Endothelial cell (in vitro differentiated cells): Measurements from ENCODE around the gene MASP1. TPM values are rescaled to one million over a fixed set of nuclear protein-coding genes. Genes with fewer than 3 reads are reported as not detected.

Source experiments
- DNase-seq: peaks from one replicate; pipeline ENCODE4 v3.0.0; 2021; ENCODE audit warnings: low spot score
- H3K27ac Mint-ChIP-seq: one replicate; pipeline ENCODE4 v1.8.0; 2021; ENCODE audit warnings: mixed read lengths, inconsistent platforms; ENCODE audit not compliant: unreplicated experiment
- H3K27me3 Mint-ChIP-seq: one replicate; pipeline ENCODE4 v1.8.0; 2021; ENCODE audit warnings: mild to moderate bottlenecking, moderate library complexity, mixed read lengths, inconsistent platforms; ENCODE audit not compliant: unreplicated experiment
- H3K36me3 Mint-ChIP-seq: one replicate; pipeline ENCODE4 v1.8.0; 2021; ENCODE audit warnings: mild to moderate bottlenecking, low read depth, mixed read lengths, inconsistent platforms; ENCODE audit not compliant: unreplicated experiment
- H3K4me1 Mint-ChIP-seq: one replicate; pipeline ENCODE4 v1.8.0; 2021; ENCODE audit warnings: mild to moderate bottlenecking, mixed read lengths, inconsistent platforms; ENCODE audit not compliant: unreplicated experiment
- H3K4me3 Mint-ChIP-seq: one replicate; pipeline ENCODE4 v1.8.0; 2021; ENCODE audit warnings: mild to moderate bottlenecking, mixed read lengths, inconsistent platforms; ENCODE audit not compliant: unreplicated experiment
- H3K9me3 Mint-ChIP-seq: one replicate; pipeline ENCODE4 v1.8.0; 2021; ENCODE audit warnings: mixed read lengths, inconsistent platforms; ENCODE audit not compliant: unreplicated experiment
- CTCF ChIP-seq: fragments of 200-600 bp; sonication (generic); IDR thresholded peaks from one replicate; pipeline ENCODE4 v1.5.0; 2021; ENCODE audit warnings: antibody characterized with exemption; ENCODE audit not compliant: unreplicated experiment
- total RNA-seq: library from RNA; stranded (reverse); fragmentation: NEBNext Ultra II Directional; extraction: Animal tissue kit (Norgen Biotek cat#: 25700); gene quantifications from one replicate; pipeline ENCODE4 v1.2.1, GENCODE V29; 2021; ENCODE audit not compliant: unreplicated experiment

Gene MASP1
- total RNA-seq, 1 donor from 2014 or later: 0.56 TPM

DNA sequence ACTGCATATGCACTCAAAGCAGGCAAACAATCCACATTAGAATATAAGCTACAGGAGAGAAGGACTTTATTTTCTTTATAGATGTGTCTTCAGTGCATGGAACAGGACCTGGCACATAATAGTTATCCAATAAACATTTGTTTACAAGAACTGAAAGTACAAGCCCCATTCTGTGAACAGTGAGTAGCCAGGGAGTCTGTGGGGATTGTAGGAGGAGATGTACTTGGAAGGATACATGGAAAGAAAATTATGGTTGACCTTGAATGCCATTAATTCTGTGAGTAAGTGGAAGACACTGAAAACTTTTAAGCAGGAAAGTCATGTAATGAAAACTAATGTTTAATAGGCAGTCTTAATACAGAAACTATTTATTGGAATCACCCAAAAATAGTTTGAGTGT, 28.3 kb downstream of the MASP1 start:
- Mint-ChIP-seq H3K27me3 (no peaks in the 10 kb centered on the region), H3K36me3 (no peaks in the 10 kb centered on the region), H3K4me3 (no peak overlapping the region), H3K4me1 (peaks cover 11% of the 10 kb centered on the region), H3K9me3 (no peaks in the 10 kb centered on the region), H3K27ac (no peak overlapping the region)
- no peak for TF ChIP-seq CTCF
- no peak for DNase-seq

DNA sequence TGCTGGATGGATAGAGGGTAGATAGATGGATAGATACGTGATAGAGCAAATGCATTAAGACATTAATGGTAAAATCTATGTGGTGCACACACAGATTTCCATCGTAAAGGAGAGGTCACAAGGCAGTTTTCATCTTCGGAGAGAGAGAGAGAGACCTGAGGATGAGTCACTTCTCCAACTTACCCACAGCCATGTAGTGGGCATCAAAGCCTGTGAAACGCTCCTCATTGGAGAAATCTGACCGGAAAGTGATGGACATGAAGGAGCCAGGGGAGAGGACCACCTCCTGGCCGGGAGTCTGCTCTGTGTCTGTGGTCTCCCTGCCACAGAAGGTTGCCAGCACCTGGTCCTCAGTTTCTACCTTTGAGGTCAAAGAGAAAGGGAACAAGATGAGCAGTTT, 29.2 kb downstream of the MASP1 start:
- TF ChIP-seq CTCF: no peak
- H3K27ac Mint-ChIP-seq: no peak overlapping the region
- no peaks in the 10 kb centered on the region for H3K36me3 Mint-ChIP-seq
- no peak for DNase-seq
- H3K9me3 Mint-ChIP-seq: no peaks in the 10 kb centered on the region
- no peak overlapping the region for H3K4me3 Mint-ChIP-seq
- H3K4me1 Mint-ChIP-seq: peaks cover 11% of the 10 kb centered on the region
- no peaks in the 10 kb centered on the region for H3K27me3 Mint-ChIP-seq

DNA sequence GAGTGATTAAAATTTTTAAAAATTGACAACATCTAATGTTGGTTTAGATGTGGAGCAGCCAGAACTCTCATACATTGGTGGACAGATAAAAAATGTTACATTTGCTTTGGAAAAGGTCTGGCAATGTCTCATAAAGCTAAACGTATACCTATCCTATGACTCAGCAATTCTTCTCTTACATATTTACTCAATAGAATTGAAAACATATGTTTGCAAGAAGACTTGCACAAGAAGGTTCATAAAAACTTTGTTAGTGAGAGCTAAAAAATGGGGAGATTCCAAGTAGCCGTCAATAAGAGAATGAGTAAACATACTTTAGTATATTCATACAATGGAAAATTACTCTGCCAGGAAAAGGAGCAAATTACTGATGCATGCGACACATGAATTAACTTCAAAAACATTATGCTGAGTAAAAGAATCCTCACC, 30.0 kb downstream of the MASP1 start:
- TF ChIP-seq CTCF: no peak
- H3K9me3 Mint-ChIP-seq: no peaks in the 10 kb centered on the region
- no peak for DNase-seq
- H3K4me3 Mint-ChIP-seq: no peak overlapping the region
- H3K27ac Mint-ChIP-seq: no peak overlapping the region
- no peaks in the 10 kb centered on the region for H3K36me3 Mint-ChIP-seq
- no peaks in the 10 kb centered on the region for H3K27me3 Mint-ChIP-seq
- H3K4me1 Mint-ChIP-seq: peaks cover 11% of the 10 kb centered on the region

GRCh38 chr3:187259171-187259570, 32.4 kb downstream of the MASP1 start:
- H3K27ac Mint-ChIP-seq: no peak overlapping the region
- H3K9me3 Mint-ChIP-seq: no peaks in the 10 kb centered on the region
- H3K4me1 Mint-ChIP-seq: no peaks in the 10 kb centered on the region
- no peaks in the 10 kb centered on the region for H3K36me3 Mint-ChIP-seq
- DNase-seq: no peak
- H3K27me3 Mint-ChIP-seq: peaks cover 2% of the 10 kb centered on the region
- H3K4me3 Mint-ChIP-seq: no peak overlapping the region
- TF ChIP-seq CTCF: no peak

GRCh38 chr3:187257992-187258692, 33.4 kb downstream of the MASP1 start:
- H3K36me3 Mint-ChIP-seq: no peaks in the 10 kb centered on the region

More at GRCh38 chr3:187257992-187258692, 33.4 kb downstream of the MASP1 start:
- TF ChIP-seq CTCF: no peak
- H3K4me1 Mint-ChIP-seq: no peaks in the 10 kb centered on the region
- no peaks in the 10 kb centered on the region for H3K9me3 Mint-ChIP-seq
- H3K27ac Mint-ChIP-seq: no peak overlapping the region
- peaks cover 2% of the 10 kb centered on the region for H3K27me3 Mint-ChIP-seq
- DNase-seq: no peak
- no peak overlapping the region for H3K4me3 Mint-ChIP-seq
